Measurements from ENCODE around the gene ADARB1.

The ADARB1 gene

DNA sequence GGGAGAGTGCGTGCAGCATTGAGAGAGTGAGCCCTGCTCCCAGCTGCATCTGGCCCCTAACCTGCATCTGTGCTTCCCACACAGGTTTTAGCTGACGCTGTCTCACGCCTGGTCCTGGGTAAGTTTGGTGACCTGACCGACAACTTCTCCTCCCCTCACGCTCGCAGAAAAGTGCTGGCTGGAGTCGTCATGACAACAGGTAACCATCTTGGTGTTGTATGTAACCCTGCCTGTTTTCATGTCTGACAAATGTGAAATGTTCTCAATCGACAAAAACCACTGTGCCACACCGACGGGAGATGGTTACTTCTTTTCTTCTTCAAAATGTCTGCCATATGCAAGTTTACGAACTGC is 105.8 kb downstream of the ADARB1 start:
- no peak overlapping the region for H3K9ac ChIP-seq (ENCODE audit: low read length)
- no peaks in the 10 kb centered on the region for H3K4me1 ChIP-seq (ENCODE audit: insufficient read depth, low read length, severe bottlenecking)
- H3K4me3 ChIP-seq (ENCODE audit: low read depth, low read length, poor library complexity, severe bottlenecking), result no peak overlapping the region
- no peak overlapping the region for H3K27ac ChIP-seq (ENCODE audit: low read depth, low read length, poor library complexity, severe bottlenecking)
- H4K20me1 ChIP-seq (ENCODE audit: insufficient read depth, low read length), result no peaks in the 10 kb centered on the region
- H3K27me3 ChIP-seq (ENCODE audit: insufficient read depth, low read length), result no peaks in the 10 kb centered on the region
- H3F3A ChIP-seq (ENCODE audit: insufficient read depth, low read length), result no peaks in the 10 kb centered on the region
- no peak overlapping the region for H3K4me2 ChIP-seq (ENCODE audit: low read length)
- no peaks in the 10 kb centered on the region for H3K9me3 ChIP-seq (ENCODE audit: low read length)
- TF ChIP-seq EZH2 (IDR thresholded peaks at IDR 0.05; ENCODE audit: borderline replicate concordance, low read length), result no peak
- TF ChIP-seq CTCF (IDR thresholded peaks at IDR 0.05; ENCODE audit: low read length), result no peak
- no peak overlapping the region for H2AFZ ChIP-seq (ENCODE audit: low read length)
- no peaks in the 10 kb centered on the region for H3K79me2 ChIP-seq (ENCODE audit: insufficient read depth, low read length)
- no peaks in the 10 kb centered on the region for H3K9me2 ChIP-seq (ENCODE audit: low read depth, low read length)
- no peaks in the 10 kb centered on the region for H3K36me3 ChIP-seq (ENCODE audit: insufficient read depth, low read length)

DNA sequence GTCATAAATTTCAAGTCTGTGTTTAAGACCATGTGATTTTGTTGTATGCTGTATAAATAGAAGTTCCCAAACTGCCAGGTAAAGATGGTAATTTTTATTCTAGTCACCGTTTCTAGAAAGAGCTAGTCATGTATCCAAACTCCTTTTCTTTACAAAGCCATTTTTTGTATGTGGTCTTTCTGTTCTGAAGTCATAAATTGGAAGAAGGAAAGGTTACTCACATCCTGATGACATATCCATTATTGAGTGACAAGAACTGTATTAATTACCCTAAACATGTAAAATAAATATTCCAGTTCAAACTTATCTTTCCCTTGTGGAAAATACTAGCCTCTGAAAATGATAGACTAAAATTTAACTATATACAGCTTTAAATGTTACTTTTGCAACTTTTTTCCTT is 108.6 kb downstream of the ADARB1 start:
- Histone ChIP-seq H3K27ac (ENCODE audit: low read depth, low read length, poor library complexity, severe bottlenecking) (no peak overlapping the region), H3K9ac (ENCODE audit: low read length) (no peak overlapping the region), H3K4me2 (ENCODE audit: low read length) (no peak overlapping the region), H3K4me3 (ENCODE audit: low read depth, low read length, poor library complexity, severe bottlenecking) (no peak overlapping the region), H4K20me1 (ENCODE audit: insufficient read depth, low read length) (no peaks in the 10 kb centered on the region), H3K79me2 (ENCODE audit: insufficient read depth, low read length) (no peaks in the 10 kb centered on the region), H3F3A (ENCODE audit: insufficient read depth, low read length) (no peaks in the 10 kb centered on the region), H2AFZ (ENCODE audit: low read length) (no peak overlapping the region), H3K4me1 (ENCODE audit: insufficient read depth, low read length, severe bottlenecking) (no peaks in the 10 kb centered on the region), H3K27me3 (ENCODE audit: insufficient read depth, low read length) (no peaks in the 10 kb centered on the region), H3K9me2 (ENCODE audit: low read depth, low read length) (no peaks in the 10 kb centered on the region), H3K9me3 (ENCODE audit: low read length) (peaks cover 17% of the 10 kb centered on the region), H3K36me3 (ENCODE audit: insufficient read depth, low read length) (no peaks in the 10 kb centered on the region)
- no peak for TF ChIP-seq CTCF (IDR thresholded peaks at IDR 0.05; ENCODE audit: low read length)
- TF ChIP-seq EZH2 (IDR thresholded peaks at IDR 0.05; ENCODE audit: borderline replicate concordance, low read length), result no peak

- Histone ChIP-seq H3K9me2 (ENCODE audit: low read depth, low read length) (no peaks in the 10 kb centered on the region), H3K27ac (ENCODE audit: low read depth, low read length, poor library complexity, severe bottlenecking) (no peak overlapping the region), H3K9me3 (ENCODE audit: low read length) (peaks cover 18% of the 10 kb centered on the region), H2AFZ (ENCODE audit: low read length) (no peak overlapping the region), H3K9ac (ENCODE audit: low read length) (no peak overlapping the region), H3F3A (ENCODE audit: insufficient read depth, low read length) (no peaks in the 10 kb centered on the region), H4K20me1 (ENCODE audit: insufficient read depth, low read length) (no peaks in the 10 kb centered on the region), H3K4me2 (ENCODE audit: low read length) (no peak overlapping the region), H3K79me2 (ENCODE audit: insufficient read depth, low read length) (no peaks in the 10 kb centered on the region), H3K4me3 (ENCODE audit: low read depth, low read length, poor library complexity, severe bottlenecking) (no peak overlapping the region), H3K27me3 (ENCODE audit: insufficient read depth, low read length) (no peaks in the 10 kb centered on the region), H3K4me1 (ENCODE audit: insufficient read depth, low read length, severe bottlenecking) (no peaks in the 10 kb centered on the region), H3K36me3 (ENCODE audit: insufficient read depth, low read length) (no peaks in the 10 kb centered on the region)
- no peak for TF ChIP-seq EZH2 (IDR thresholded peaks at IDR 0.05; ENCODE audit: borderline replicate concordance, low read length)
- TF ChIP-seq CTCF (IDR thresholded peaks at IDR 0.05; ENCODE audit: low read length), result no peak
Observed at GRCh38 chr21:45183852-45184251, 109.5 kb downstream of the ADARB1 start.

Data from OCI-LY1 (cell line).